ENCODE results near the gene DTNA. TPM values are rescaled to one million over a fixed set of nuclear protein-coding genes. Genes with fewer than 3 reads are reported as not detected.

DTNA gene
- polyA plus RNA-seq, 1 donor from 2014 or later: 53.9 TPM

GRCh38 chr18:34859496-34859895, 149.4 kb downstream of the DTNA start:
- H4K20me1 ChIP-seq (ENCODE audit: insufficient read depth): no peaks in the 10 kb centered on the region
- no peaks in the 10 kb centered on the region for H3K9me2 ChIP-seq (ENCODE audit: insufficient read depth, low read length)
- no peaks in the 10 kb centered on the region for H3K9me3 ChIP-seq (ENCODE audit: low read length)
- H3K27me3 ChIP-seq (ENCODE audit: insufficient read depth, low read depth, low read length): no peaks in the 10 kb centered on the region
- no peaks in the 10 kb centered on the region for H3F3A ChIP-seq (ENCODE audit: insufficient read depth, low read length, poor library complexity, severe bottlenecking)
- no peak overlapping the region for H3K4me3 ChIP-seq (ENCODE audit: low read length)
- H3K4me2 ChIP-seq (ENCODE audit: low read length): no peak overlapping the region
- no peak overlapping the region for H2AFZ ChIP-seq (ENCODE audit: low read depth, low read length)
- H3K36me3 ChIP-seq (ENCODE audit: insufficient read depth, low read length): no peaks in the 10 kb centered on the region
- TF ChIP-seq EZH2 (IDR thresholded peaks at IDR 0.05; ENCODE audit: borderline replicate concordance, insufficient read depth, low read length, poor library complexity, severe bottlenecking) (no peak), RAD21 (conservative IDR thresholded peaks at IDR 0.05) (no peak), EP300 (conservative IDR thresholded peaks at IDR 0.05; ENCODE audit: poor library complexity, severe bottlenecking) (no peak), REST (IDR thresholded peaks at IDR 0.05; ENCODE audit: borderline replicate concordance) (no peak), POLR2AphosphoS5 (IDR thresholded peaks at IDR 0.05) (no peak), SMC3 (conservative IDR thresholded peaks at IDR 0.05; ENCODE audit: poor library complexity) (no peak), CTCF (IDR thresholded peaks at IDR 0.05; ENCODE audit: poor library complexity, severe bottlenecking) (no peak), MXI1 (conservative IDR thresholded peaks at IDR 0.05; ENCODE audit: poor library complexity, severe bottlenecking) (no peak), TAF1 (IDR thresholded peaks at IDR 0.05; ENCODE audit: low read depth) (no peak)
- no peak overlapping the region for H3K27ac ChIP-seq (ENCODE audit: low read length)
- no peaks in the 10 kb centered on the region for H3K79me2 ChIP-seq (replicated peaks; ENCODE audit: insufficient read depth, low read length)
- no peak overlapping the region for H3K9ac ChIP-seq (ENCODE audit: low read length)

GRCh38 chr18:34862561-34862960, 152.5 kb downstream of the DTNA start:
- no peak overlapping the region for H3K4me2 ChIP-seq (ENCODE audit: low read length)
- H3K9me3 ChIP-seq (ENCODE audit: low read length): no peaks in the 10 kb centered on the region
- no peak overlapping the region for H3K9ac ChIP-seq (ENCODE audit: low read length)
- no peaks in the 10 kb centered on the region for H3K79me2 ChIP-seq (replicated peaks; ENCODE audit: insufficient read depth, low read length)
- no peaks in the 10 kb centered on the region for H4K20me1 ChIP-seq (ENCODE audit: insufficient read depth)
- H2AFZ ChIP-seq (ENCODE audit: low read depth, low read length): no peak overlapping the region
- H3K9me2 ChIP-seq (ENCODE audit: insufficient read depth, low read length): no peaks in the 10 kb centered on the region
- H3K27ac ChIP-seq (ENCODE audit: low read length): no peak overlapping the region
- no peak for TF ChIP-seq RAD21 (conservative IDR thresholded peaks at IDR 0.05)
- no peak for TF ChIP-seq MXI1 (conservative IDR thresholded peaks at IDR 0.05; ENCODE audit: poor library complexity, severe bottlenecking)
- no peak for TF ChIP-seq EP300 (conservative IDR thresholded peaks at IDR 0.05; ENCODE audit: poor library complexity, severe bottlenecking)
- TF ChIP-seq TAF1 (IDR thresholded peaks at IDR 0.05; ENCODE audit: low read depth): no peak
- no peak for TF ChIP-seq CTCF (IDR thresholded peaks at IDR 0.05; ENCODE audit: poor library complexity, severe bottlenecking)
- TF ChIP-seq POLR2AphosphoS5 (IDR thresholded peaks at IDR 0.05): no peak
- no peak for TF ChIP-seq EZH2 (IDR thresholded peaks at IDR 0.05; ENCODE audit: borderline replicate concordance, insufficient read depth, low read length, poor library complexity, severe bottlenecking)
- no peak for TF ChIP-seq REST (IDR thresholded peaks at IDR 0.05; ENCODE audit: borderline replicate concordance)
- no peak for TF ChIP-seq SMC3 (conservative IDR thresholded peaks at IDR 0.05; ENCODE audit: poor library complexity)
- no peak overlapping the region for H3K4me3 ChIP-seq (ENCODE audit: low read length)
- H3F3A ChIP-seq (ENCODE audit: insufficient read depth, low read length, poor library complexity, severe bottlenecking): no peaks in the 10 kb centered on the region
- no peaks in the 10 kb centered on the region for H3K36me3 ChIP-seq (ENCODE audit: insufficient read depth, low read length)
- H3K27me3 ChIP-seq (ENCODE audit: insufficient read depth, low read depth, low read length): no peaks in the 10 kb centered on the region
